Stimulated activated CD8-positive, alpha-beta memory T cell treated with anti-CD3 and anti-CD28 coated beads, Interleukin-4, amount 100 ng/mL, for 24 hours (primary cell): ENCODE results near the gene LDLRAD2.
"Not testable (repeated sequence)": the region's sequence is repeated elsewhere in the genome, so short reads cannot be mapped to it uniquely, and the experiment has no call there.

Experiments
- DNase-seq: peaks from one replicate; pipeline ENCODE4 v3.0.0-alpha.2; 2020; ENCODE audit warnings: low read depth

Gene LDLRAD2, protein sequence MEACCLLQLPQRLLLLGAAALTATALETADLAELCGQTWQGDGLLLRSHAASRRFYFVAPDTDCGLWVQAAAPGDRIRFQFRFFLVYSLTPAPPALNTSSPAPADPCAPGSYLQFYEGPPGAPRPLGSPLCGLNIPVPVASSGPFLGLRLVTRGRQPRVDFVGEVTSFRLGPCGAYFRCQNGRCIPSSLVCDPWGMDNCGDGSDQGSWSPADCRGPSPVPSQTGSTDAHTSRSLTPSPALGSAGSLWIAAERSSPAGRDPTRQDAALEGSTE

DNA sequence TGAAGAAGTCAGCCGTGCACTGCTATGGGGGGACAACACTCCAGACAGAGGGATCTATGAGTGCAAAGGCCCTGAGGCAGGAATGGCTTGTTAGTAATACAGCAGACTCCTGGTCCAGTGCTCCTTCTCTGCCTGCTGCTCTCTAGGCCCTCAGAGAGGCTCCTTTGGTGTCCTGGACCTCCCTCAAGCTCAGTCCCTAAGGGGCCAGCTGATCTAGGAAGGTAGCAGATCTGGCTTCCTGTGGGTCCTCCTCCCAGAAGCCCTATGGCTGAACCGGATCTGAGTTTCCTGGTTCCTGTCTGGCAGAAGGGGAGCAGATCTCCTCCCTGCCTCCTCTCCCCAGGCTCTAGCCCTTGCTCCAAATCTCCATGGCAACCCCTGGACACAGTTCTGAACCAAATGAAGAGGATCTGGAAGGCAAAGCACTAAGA is at the start of gene LDLRAD2:
LDLRAD2 (plus strand) TSS at position 391 of the 431 bp plus-strand sequence. CDS start 187 bp downstream, outside the sequence.
- DNase-seq = no peak

DNA sequence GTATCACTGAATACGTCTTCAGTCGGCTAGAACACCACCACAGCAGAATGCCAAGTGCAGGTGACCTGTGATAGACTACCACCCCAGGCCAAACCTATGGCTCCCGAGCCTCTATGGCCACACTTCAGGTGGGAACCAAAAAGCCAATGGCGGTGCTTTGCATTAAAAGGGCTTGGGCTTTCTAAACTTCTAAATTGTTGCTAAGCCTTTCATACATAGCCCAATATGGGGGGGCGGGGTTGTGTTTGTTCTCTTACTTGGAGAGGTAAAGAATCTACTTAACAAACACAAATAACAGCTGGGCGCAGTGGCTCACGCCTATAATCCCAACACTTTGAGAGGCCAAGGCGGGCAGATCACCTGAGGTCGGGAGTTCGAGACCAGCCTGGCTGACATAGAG is 48.8 kb upstream of the LDLRAD2 start:
- no peak for DNase-seq

DNA sequence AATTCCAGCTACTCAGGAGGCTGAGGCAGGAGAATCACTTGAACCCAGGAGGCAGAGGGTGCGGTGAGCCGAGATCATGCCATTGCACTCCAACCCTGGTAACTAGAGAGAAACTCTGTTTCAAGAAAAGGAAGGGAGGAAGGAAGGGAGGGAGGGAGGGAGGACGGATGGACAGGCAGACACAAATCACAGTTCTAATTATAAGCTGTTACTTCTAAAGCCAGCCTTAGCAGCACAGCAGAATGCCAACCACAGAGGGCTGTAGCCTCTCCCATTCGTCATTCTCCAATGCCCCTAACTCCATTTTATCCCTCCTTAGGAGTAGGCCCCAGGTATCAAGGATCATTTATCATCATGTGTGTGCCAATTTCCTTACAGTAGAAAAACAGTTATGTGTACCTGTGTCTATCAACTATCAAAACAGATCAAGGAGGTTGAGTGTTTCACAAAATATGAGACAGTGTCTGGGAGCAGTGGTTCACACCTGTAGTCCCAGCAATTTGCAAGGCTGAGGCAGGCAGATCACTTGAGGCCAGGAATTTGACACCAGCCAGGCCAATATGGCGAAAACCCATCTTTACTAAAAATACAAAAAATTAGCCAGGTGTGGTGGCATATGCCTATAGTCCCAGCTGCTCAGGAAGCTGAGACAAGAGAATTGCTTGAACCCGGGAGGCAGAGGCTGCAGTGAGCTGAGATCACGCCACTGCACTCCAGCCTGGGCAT is 48.2 kb upstream of the LDLRAD2 start:
- DNase-seq = no peak

DNA sequence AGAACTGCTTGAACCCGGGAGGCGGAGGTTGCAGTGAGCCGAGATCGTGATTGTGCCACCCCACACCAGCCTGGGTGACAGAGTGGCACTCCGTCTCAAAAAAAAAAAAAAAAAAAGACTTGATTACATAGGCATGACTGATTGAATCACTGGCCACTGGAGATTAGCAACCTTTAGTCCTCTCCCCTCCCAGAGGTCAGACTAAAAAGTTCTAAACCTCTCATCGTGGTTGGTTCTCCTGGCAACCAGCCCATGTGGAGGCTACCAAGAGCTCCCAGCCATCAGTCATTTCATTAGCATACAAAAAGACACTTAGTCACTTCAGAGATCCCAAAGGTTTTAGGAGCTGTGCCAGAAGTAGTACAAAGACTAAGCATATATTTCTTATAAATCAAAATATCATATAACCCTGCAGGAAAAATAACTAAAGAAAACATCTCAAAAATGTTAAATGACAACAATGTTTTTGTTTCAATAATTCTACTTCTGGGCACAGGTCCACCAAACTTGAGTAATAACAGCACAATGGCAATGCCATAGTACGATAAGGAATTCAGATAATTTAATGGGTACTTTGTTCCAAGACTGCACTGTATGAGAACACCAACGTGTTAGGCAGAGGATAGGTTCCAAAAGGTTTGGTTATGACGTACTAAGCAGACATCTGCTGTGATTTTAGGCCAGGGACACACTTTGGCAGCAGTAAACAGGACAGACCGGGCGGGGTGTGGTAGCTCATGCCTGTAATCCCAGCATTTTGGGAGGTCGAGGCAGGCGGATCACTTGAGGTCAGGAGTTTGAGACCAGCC is 47.2 kb upstream of the LDLRAD2 start:
- DNase-seq = no peak

DNA sequence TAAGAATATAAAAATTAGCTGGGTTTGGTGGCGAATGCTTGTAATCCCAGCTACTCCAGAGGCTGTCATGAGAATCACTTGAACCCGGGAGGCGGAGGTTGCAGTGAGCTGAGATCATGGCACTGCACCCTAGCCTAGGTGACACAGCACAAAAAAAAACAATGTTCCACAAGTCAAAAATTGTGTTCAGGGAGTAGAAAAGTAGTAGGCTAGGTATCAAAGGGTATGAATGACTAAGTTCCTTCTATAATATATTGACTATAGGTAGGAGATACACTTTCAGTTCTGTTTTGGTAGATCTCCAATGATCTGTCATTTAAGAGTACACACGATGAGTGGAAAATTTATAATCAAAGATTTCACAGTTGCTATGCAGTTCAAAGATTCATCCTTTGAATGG is 45.9 kb upstream of the LDLRAD2 start:
- DNase-seq = no peak

DNA sequence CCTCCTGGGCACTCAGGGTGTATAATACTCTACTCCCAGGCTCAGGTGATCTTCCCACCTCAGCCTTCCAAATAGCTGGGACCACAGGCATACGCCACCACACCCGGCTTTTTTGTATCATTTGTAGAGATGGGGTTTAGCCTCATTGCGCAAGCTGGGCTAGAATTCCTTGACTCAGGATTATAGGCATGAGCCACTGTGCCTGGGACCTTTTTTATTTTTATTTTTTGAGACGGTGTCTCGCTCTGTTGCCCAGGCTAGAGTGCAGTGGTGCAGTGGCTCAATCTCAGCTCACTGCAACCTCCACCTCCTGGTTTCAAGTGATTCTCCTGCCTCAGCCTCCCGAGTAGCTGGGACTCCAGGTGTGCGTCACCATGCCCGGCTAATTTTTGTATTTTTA is 45.0 kb upstream of the LDLRAD2 start:
- not testable (repeated sequence) for DNase-seq

DNA sequence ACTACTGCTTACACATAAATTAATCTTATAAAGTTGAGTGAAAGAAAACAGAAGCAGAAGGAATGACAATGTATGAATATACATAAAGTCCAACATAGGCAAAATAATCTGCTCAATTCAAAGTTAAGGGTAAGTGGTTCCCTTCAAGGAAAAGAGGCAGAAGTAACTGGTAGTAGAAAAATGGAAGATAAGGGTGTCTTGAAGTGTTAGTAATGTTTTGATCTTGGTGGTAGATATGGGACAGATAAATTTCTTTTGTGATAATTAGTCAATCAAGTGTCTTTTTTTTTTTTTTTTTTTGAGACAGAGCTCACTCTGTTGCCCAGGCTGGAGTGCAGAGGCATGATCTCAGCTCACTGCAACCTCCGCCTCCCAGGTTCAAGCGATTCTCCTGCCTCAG is 41.9 kb upstream of the LDLRAD2 start:
- DNase-seq = no peak

DNA sequence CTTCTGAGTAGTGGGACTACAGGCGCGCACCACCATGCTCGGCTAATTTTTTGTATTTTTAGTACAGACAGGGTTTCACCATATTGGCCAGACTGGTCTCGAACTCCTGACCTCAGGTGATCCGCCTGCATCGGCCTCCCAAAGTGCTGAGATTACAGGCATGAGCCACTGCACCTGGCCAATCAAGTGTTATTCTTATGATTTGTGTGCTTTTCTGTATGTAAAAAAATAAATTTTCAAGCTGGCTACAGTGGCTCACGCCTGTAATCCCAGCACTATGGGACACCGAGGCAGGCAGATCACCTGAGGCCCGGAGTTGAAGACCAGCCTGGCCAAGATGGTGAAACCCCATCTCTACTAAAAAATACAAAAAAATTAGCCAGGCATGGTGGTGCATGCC is 41.5 kb upstream of the LDLRAD2 start:
- not testable (repeated sequence) for DNase-seq

DNA sequence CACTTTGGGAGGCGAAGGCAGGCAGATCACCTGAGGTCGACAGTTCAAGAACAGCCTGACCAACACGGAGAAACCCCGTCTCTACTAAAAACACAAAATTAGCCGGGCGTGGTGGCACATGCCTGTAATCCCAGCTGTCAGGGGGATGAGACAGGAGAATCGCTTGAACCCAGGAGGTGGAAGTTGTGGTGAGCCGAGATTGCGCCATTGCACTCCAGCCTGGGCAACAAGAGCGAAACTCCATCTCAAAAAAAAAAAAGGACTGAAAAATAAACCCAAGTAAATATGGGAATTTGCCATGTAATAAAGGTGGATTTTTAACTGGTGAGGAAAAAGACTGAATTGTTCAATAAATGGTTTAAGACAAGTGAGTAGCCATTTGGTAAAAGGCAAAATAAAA is 40.4 kb upstream of the LDLRAD2 start:
- not testable (repeated sequence) for DNase-seq

DNA sequence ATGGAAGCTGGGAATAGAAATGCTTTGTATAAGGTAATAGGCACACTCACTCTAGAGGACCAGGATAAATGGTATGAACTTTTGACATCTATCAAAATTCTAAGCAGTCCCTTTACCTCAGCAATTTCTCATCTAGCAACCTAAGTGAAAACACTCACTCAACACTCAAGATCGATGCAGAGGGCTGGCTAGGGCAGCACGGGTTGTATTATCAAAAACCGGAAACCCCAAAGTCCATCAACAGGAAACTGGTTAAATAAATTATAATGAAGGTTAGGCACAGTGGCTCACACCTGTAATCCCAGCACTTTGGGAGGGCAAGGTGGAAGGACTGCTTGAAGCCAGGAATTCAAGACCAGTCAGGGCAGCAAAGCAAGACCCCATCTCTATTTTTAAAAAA is 38.5 kb upstream of the LDLRAD2 start:
- DNase-seq = no peak

DNA sequence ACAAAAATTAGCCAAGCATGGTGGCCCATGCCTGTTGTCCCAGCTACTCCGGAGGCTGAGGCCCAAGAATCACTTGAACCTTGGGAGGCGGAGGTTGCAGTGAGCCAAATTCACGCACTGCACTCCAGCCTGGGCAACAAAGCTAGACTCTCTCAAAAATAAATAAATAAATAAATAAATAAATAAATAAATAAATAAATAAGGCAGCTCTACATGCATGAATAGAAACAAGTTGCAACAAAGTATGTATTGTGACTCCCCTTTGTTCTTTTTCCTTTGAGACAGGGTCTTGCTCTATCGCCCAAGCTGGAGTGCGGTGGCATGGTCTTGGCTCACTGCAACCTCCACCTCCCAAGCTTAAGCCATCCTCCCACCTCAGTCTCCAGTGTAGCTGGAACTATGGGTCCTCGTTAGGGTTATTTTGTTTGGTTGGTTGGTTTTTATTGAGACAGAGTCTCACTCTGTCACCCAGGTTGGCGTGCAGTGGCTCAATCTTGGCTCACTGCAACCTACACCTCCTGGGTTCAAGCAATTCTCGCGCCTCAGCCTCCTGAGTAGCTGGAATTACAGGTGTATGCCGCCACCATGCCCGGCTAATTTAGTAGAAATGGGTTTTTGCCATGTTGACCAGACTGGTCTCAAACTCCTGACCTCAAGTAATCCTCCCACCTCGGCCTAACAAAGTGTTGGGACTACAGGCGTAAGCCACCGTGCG is 37.1 kb upstream of the LDLRAD2 start:
- no peak for DNase-seq

DNA sequence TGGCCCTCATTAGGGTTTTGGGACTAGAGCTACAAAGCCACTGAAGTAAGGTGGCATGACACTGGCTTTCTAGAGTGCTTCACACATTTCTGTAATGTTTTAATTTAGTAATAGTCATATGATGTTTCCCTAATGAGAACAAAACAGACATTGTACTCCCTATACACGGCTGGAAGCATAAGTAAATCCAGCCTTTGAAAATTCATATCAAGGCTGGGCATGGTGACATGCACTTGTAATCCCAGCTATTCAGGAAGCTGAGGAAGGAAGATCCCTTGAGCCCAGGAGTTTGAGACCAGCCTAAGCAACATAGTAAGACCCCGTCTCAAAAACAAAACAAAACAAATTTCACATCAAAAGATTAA is 36.5 kb upstream of the LDLRAD2 start:
- no peak for DNase-seq

DNA sequence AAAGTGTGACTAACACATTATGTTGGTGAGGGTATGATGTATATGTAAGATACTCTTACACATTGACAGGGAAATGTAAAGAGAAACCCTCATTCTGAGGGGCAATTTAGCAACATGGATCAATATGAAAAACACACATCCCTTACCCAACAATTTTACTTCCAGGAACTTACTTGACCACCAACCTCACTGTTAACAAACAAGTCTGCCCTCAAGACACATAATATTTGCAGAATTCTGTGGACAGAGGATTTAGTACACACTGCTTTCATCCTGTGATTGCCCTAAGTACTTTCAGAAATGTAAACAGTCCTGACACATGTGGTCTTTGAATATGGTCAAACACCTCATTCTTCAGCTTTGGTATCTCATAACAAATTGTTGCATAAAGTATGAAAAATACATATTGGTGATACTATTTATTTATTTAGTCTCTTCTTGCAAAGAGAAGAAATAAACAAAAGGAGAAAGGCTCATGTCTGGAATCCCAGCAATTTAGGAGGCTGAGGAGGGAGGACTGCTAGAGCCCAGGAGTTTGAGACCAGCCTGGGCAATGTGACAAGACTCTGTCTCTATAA is 36.0 kb upstream of the LDLRAD2 start:
- no peak for DNase-seq

DNA sequence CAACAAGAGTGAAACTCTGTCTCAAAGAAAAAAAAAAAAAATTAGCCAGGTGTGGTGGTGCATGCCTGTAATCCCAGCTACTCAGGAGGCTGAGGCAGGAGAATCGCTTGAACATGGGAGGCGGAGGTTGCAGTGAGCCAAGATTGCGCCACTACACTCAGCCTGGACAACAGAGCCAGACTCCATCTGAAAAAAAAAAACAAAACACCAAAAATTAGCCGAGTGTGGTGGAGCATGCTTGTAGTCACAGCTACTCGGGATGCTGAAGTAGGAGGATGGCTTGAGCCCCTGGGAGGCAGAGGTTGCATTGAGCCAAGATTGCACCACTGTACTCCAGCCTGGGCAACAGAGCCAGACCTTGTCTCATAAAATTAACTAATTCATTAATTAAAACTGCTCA is 35.1 kb upstream of the LDLRAD2 start:
- DNase-seq = not testable (repeated sequence)

DNA sequence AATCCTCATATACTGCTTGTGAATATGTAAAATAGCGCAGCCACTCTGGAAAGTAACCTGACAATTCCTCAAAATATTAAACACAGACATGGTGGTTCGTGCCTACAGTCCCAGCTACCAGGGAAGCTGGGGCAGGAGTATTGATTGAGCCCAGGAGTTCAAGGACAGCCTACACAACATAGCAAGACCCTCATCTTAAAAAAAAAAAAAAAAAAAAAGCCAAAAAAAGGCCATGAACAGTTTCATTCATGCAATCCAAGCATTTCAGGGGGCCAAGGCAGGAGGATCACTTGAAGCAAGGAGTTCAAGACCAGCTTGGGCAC is 33.7 kb upstream of the LDLRAD2 start:
- DNase-seq = no peak

DNA sequence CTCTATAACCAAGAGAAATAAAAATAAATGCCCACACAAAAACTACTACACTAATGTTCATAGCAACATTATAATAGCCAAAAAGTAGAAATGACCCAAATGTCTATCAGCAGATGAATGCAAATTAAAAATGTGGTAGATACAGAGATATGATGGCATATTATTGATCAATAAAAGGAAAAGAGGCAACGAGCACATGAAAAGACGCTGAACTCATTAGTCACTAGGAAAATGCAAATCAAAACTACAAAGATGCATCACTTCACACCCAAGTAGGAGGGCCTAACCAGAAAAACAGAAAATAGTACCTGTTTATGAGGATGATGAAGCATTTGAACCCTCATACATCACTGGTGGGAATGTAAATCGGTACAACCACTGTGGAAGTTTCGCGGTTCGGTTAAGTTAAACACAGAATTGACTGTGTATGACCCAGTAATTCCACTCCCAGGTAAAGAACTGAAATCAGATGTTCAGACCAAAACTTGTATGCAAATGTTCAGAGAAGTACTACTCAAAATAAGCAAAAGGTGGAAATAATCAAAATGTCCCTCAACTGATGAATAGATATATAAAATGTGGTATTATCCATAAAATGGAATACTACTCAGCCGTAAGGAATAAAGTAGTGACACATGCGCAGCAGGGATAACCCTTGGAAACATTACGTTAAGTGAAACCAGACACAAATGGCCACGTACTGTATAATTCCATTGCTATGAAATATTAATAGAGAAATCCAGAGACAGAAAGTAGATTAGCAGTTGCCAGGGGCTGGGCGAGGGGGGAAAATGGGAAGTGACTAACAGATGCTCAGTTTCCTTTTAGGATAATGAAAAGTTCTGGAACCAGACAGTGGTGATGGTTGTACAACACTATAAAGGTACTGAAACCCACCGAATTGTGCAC is 32.2 kb upstream of the LDLRAD2 start:
- no peak for DNase-seq

DNA sequence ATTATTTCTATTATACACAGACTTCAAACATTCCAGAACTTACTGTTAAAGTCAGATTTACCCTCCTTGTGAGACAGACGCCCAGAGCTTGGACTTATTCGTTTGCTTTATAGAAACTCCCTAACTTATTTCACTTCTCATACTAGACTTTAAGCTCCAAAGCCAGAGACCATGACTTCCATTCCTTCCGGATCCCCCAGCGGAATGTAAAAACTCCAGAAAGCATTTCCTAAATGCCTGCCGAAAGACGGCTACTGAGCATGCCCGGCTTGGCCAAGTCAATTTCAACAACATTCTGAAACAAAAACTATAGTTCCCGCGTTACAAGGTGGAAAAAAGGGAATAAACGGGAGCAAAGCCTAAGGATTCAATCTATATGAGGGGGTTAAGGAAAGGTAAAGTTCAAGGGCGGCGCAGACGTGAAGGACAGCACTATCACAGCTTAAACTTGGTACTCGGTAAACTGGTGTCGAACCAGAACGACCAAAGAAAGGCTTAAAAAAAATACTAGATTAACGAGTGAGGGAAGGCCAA is 30.2 kb upstream of the LDLRAD2 start:
- no peak for DNase-seq

DNA sequence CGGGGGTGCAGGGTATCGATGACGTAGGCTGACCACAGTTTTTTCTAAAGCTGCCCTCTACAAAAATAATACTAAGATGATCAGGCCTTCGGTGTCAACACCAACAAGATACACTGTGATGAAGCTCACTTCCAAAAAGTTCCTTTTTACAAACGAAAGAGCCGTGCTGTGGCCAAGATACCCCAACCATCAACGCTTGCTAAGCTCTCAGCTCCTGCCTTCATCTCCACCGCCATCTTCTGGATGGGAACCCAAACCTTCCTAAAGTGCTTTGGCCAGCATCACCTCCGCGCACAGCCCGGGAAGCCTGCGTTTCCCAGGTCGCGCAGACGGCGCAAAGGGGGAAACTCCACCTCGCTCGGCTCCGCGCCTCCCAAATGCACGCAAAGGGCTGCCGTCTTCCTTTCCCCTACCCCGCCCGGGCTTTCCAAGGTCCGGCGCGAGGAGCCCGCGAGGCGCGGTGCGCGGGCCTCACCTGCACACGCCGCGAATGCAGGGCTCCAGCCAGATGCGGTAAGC is 29.7 kb upstream of the LDLRAD2 start:
- DNase-seq = peak; percentile 21

DNA sequence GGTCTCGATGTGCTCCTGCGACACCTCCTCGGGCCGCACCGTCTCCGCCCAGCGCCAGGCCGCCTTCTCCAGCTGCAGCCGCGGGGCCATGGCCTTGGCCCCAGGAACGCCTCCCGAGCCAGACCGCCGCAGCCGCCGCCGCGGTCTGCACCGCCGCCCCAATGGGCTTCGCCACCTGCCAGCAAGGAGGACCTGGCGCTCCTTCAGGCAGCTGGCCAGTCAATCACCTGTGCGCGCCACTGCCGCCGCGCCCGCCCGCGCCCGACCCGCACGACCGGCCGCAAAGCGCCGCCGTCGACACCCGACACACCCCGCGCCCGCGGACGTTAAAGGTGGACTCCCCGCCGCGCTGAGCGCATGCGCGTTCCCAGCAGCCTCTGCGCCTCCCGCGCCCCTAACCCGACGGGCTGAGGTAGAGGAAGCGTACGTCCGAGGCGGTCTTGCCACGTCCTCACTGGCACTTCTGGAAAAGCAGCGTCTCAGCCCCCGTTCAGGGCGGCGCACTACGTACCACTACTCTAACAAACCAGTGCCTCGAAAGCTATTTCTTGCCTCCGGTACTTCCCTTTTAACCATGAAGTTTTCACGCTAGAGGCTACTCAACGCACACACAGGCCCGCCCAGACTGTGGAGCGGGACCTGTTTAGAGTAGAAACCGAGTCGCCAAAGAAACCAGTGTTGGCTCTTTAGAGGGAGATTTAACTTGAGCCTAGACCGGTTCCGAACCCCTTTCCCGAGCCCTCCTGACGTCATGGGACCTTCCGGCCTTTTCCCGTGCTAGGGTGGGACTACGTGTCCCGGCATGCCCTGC is 29.0 kb upstream of the LDLRAD2 start, which contains the start of gene USP48:
USP48 (minus strand) TSS at position 282 of the 811 bp plus-strand sequence; CDS start at position 90, 192 bp downstream.
- peak; percentile 95 for DNase-seq
